HG03135 (cell line): ENCODE results near the gene HTD2.

ENCODE experiments used
- ATAC-seq: cut with Tn5 transposase; IDR thresholded peaks from one replicate; pipeline ENCODE4 v1.9.1; 2021; ENCODE audit warnings: mild to moderate bottlenecking, moderate library complexity; ENCODE audit not compliant: unreplicated experiment

The HTD2 gene

DNA sequence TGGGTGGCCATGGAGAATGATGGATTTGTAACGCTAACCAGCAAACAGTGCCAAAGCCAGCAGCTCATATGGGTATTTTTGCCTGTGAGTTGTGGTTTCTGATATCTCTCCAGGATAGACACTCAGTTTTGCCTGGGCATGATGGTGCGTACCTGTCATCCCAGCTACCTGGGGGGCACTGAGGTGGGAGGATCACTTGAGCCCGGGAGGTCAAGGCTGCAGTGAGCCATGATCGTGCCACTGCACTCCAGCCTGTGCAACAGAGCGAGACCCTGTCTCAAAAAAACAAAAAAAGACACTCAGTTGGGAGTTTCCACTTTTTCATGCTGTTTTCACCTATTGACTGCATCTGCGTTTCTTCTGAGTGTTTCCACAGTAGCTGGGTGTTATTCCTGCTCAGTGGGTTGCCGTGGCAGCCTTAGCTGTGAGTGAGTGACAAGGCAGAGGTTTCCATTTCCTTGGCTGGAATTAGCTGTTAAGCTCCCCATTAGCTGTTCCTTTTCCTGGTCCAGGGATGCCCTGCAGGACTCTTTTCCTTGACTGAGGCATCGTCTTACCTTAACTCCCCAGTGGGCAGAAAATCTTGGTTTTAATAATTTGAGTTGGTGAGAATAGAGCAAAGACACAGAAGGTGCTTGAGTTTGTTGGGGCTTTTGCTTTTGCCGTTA lies 14.5 kb upstream of the HTD2 start:
- no peak for ATAC-seq

DNA sequence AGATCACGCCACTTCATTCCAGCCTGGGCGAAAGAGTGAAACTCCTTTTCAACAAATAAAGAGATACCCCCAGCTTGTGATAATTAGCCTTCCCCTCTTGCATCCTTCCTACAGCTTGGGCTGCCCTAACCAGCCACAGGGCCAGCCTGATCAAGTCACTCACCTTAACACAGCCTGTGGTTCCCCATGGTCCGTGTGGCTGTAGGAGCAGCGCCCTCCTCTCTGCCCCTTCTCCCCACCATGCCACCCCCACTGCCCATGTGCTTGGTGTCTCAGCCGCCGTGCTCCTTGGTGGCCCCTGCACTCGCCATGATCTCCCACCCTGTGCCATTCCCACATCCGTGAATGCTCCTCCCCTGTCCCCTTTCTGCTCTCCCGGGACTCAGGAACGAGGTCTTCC lies 13.5 kb upstream of the HTD2 start:
- ATAC-seq, result no peak

GRCh38 chr3:58293516-58293915 lies 12.8 kb upstream of the HTD2 start:
- ATAC-seq, result no peak

DNA sequence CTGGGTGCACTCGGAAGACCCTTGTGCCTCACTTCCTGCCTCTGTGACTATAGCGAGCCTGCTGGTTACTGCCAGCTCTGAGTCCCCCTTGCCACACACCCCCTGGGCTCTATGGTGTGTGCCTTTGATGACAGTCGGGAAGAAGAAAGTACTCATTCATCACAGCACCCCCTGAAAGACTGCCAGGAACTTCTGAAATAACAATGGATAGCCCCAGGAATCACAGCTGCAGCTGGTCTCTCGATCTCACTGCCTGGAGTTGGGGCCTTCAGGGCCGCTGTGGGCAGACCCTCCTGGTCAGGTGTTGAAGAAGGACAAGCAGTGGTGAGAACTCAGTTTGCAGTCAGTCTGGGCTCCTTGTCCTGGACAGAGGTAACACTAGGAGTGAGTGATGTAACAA lies 10.1 kb upstream of the HTD2 start:
- ATAC-seq, result no peak

- no peak for ATAC-seq
These were observed 9.5 kb upstream of the HTD2 start for GRCh38 chr3:58296843-58297242.

DNA sequence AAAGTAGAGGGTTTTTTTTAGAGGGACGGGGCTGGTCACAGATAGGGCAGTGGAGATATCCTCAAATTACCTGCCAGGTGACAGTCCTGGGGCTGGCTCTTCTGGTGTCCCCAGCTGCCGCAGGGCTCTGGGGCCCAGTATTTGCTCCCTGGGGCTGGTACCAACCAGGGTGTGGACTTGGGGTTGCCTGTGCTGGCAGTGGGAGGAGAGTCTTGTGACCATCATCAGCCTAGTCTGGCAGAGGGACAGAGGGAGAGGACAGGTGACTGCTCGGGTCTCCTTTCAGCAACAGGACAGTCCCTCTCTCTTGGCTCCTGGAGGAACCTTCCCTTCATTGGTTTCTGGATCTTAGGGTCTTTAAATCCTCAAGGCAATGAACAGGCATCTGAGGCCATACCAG lies 8.1 kb upstream of the HTD2 start:
- ATAC-seq, result no peak

DNA sequence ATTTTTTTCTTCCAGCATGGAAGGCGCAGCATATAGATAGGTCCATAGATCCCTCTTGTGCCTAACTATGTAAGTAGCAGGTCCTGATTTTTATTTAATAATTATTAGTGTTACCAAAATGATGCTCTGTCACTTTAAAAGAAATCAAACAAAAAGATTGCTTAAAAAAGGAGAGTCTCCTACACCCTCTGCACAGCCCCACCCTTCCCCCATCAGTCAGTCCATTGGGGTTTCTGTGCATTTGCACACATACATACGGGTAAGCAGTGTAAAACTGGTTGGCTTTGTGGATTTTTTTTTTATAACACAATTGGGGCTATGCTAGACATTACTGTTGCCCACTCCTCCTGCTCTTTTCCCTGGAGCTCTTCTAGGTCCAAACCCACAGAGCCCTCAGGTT lies 7.2 kb upstream of the HTD2 start:
- ATAC-seq, result no peak

- ATAC-seq, result no peak
These were observed 6.3 kb upstream of the HTD2 start for GRCh38 chr3:58299839-58300516.

- no peak for ATAC-seq
These were observed 1.4 kb downstream of the HTD2 start for GRCh38 chr3:58307639-58308215.

GRCh38 chr3:58308728-58309127 lies 2.4 kb downstream of the HTD2 start:
- no peak for ATAC-seq

DNA sequence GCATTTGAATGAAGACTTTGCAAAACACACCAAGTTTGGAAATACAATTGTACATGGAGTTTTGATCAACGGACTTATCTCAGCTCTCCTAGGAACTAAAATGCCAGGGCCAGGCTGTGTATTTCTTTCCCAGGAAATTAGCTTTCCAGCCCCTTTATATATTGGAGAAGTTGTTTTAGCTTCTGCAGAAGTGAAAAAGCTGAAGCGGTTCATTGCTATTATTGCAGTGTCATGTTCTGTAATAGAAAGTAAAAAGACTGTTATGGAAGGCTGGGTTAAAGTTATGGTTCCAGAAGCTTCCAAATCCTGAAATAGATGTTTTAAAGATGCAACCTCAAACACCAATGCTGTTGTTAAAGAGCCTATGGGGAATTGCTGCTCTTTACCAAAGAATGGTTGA lies 11.5 kb downstream of the HTD2 start:
- ATAC-seq, result no peak

DNA sequence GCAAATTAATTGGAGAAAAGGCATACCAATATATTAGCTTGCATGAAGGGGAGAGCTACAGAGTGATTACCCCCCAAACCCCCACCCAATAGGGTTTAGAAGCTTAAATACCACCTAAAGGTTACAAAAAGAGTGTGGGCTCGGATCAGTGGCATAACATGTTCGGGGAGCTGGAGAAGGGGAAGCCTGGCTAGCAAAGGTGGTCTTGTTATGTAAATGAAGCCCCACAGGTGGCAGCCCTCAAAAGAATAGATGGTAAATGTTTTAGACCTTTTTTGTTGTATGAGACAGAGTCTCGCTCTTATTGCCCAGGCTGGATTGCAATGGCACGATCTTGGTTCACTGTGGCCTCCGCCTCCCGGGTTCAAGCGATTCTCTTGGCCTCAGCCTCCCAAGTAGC lies 15.5 kb downstream of the HTD2 start:
- ATAC-seq, result no peak

DNA sequence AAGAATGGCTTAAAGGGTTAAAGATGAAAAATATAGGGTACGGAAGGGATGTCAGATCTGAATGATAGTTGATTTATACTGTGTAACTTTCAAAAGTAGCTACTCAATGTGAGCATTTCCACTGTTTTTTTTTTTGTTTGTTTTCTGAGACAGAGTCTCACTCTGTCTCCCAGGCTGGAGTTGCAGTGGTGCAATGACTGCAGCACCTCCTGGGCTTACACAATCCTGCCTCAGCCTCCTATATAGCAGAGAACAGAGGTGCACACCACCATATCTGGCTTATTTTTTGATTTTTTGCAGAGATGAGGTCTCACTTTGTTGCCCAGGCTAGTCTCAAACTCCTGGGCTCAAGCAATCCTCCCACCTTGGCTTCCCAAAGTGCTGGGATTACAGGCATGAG lies 16.5 kb downstream of the HTD2 start:
- ATAC-seq, result no peak

GRCh38 chr3:58323529-58324390 lies 17.4 kb downstream of the HTD2 start:
- ATAC-seq, result no peak

DNA sequence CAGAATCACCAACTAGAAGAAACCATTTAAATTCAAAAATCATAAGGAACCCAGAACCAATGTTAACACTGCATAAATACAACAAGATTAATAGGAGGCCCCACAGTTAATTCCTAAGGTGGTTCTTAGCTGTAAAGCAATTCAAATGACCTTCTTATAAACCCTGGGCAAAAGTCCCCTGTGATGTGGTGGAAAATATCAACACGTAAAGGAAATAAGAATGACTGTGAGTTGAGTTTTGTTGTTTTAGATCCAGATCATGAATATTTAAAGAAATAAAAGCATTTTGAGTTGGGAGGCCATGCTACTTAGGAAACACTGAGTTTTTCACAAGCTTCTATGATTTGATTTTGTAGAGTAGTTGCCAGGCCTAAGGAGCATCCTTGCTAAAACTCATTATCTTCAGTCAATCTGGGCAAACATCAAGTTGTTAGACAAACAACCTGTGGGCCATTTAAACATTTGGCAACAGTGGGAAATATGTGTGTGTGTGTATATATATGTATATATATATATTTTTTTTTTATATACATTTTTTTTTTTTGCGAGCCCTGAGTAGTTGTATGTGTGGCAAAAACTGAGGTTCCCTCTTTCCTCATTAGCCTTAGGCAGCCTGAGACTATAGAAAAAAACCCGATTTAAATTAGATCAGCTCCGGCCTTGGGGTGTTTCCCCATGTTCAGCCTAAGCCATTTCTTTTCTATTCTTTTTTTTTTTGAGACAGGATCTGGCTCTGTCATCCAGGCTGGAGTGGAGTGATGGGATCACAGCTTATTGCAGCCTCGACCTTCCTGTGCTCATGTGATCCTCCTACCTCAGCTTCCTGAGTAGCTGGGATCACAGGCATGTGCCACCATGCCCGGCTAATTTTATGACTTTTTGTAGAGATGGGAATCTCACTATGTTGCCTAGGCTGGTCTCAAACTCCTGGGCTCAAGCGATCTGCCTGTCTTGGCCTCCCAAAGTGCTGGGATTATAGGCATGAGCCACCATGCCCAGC lies 18.4 kb downstream of the HTD2 start:
- no peak for ATAC-seq

- no peak for ATAC-seq
These were observed 19.2 kb downstream of the HTD2 start for GRCh38 chr3:58325525-58325992.

DNA sequence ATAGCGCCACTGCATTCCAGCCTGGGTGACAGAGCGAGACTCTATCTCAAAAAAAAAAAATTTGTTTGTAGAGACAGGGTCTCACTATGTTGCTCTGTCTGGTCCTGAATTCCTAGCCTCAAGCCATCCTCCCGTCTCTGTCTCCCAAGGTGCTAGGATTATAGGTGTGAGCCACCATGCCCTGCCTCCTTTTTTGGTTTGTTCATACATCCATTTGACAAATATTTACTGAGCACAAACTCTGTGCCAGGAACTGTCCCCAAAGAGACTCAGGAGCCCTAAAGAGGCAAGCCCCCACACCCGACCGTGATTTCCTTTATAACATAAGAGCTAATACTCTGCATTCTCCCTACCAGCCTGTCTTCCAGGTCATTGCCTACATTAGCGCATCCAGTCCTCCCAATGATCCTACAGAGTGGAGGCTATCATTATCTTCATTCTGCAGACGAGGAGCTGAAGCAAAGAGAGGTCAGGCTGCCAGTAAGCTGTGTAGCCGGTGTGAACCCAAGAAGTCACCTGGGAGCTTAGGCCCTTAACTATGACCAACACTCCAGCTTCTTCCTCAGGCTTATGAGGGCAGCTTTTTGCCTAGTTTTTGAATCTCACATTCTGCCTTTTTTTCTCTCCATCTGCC lies 20.1 kb downstream of the HTD2 start:
- no peak for ATAC-seq

GRCh38 chr3:58329150-58329921 lies 23.0 kb downstream of the HTD2 start:
- no peak for ATAC-seq

DNA sequence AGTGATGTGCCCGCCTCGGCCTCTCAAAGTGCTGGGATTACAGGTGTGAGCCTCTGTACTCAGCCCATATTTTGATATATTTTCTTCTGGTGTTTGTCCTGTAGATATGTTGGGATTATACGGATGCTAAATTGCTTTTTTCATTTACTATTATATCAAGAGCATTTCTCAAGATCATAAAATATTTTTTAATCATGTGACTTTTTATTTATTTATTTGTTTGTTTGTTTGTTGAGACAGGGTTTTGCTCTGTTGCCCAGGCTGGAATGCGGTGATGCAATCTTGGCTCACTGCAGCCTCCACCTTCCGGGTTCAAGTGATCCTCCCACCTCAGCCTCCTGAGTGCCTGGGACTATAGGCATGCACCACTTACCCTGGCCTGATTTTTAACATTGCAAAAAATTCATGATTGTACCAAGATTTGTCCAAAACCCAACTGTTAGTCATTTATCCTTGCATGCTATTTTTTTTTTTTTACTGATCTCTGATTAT lies 23.6 kb downstream of the HTD2 start:
- ATAC-seq, result no peak
